ENCODE results near the gene CCR5AS.

DNA sequence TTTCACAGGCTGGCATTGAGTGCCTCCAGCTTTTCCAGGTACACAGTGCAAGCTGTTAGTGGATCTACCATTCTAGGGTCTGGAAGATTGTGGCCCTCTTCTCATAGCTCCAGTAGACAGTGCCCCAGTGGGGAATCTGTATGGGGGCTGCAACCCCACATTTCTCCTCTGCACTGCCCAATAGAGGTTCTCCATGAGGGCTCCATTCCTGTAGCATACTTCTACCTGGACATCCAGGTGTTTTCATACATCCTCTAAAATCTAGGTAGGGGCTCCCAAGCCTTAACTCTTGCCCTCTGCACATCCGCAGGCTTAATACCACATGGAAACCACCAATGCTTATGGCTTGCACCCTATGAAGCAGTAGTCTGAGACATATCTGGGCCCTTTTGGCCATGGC lies 68.0 kb downstream of the CCR5AS start:
- no peak for TF ChIP-seq POLR2A (IDR thresholded peaks at IDR 0.05)
- TF ChIP-seq, protein P1, sequence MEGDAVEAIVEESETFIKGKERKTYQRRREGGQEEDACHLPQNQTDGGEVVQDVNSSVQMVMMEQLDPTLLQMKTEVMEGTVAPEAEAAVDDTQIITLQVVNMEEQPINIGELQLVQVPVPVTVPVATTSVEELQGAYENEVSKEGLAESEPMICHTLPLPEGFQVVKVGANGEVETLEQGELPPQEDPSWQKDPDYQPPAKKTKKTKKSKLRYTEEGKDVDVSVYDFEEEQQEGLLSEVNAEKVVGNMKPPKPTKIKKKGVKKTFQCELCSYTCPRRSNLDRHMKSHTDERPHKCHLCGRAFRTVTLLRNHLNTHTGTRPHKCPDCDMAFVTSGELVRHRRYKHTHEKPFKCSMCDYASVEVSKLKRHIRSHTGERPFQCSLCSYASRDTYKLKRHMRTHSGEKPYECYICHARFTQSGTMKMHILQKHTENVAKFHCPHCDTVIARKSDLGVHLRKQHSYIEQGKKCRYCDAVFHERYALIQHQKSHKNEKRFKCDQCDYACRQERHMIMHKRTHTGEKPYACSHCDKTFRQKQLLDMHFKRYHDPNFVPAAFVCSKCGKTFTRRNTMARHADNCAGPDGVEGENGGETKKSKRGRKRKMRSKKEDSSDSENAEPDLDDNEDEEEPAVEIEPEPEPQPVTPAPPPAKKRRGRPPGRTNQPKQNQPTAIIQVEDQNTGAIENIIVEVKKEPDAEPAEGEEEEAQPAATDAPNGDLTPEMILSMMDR (IDR thresholded peaks at IDR 0.05), result no peak

Data from uterus (tissue), 2 donors.